Spleen (tissue), 7 donors: ENCODE data around the gene NACAD.

Source experiments
- POLR2A ChIP-seq, 3 donors: fragments of 450-650 bp; IDR thresholded peaks; one replicate each; pipeline ENCODE4 v1.5.1; 2017; ENCODE audit warnings: antibody characterized with exemption in 3 of 3, mild to moderate bottlenecking in 1 of 3
- TF ChIP-seq, protein P1 (sequence below), 11 experiments: fragments of 200-600 bp in 7 of 11; fragments of 450-650 bp in 4 of 11; sonication (generic) in 4 of 11; IDR thresholded peaks in 8 of 11; conservative IDR thresholded peaks in 3 of 11; 1 replicate in 7 of 11; 2 replicates in 4 of 11; pipeline versions ENCODE4 v1.4.0 to v1.8.0; 2016 to 2021; ENCODE audit warnings: antibody characterized with exemption in 11 of 11, inconsistent platforms in 4 of 11, mild to moderate bottlenecking in 1 of 11
- donor health status: DM: no; HTN: no; CAD: no; lungs with moderate emphysema.
- donor health status: DM: no; HTN: no; CAD: no.
- donor health status: DM: no; HTN: no; CAD: no.

DNA sequence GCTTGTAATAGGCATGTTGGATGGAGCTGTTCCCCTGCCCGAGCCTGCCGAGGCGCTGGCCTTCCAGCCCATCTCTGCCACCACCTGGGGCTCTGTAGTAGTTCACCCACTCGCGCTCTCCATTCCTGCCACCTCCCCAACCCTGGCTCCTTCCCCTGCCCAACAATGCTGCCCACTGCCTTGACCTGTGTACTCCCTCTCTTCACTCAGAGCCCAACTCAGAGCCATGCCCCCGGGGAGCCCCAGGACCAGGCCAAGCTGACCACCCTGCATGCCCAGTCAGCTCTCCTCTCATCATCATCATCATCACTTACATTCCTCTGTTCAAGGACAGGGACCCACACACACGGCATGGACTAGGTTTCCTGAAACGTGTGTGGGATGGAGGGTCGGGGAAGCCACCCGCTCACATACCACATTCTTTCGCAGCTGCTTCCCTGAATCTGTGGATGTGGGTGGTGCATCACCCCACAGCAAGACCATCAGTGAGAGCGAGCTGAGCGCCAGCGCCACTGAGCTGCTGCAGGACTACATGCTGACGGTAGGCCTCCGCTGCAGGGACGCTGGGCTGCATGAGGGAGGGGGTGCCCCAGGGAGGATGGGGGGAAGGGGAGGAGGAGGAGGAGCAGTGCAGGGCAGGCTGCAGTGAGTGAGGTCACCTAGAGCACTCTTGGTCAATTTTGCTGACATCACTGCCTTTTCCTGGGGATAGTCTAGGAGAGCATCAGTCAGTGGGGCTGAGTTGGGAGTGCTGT, 15.6 kb downstream of the NACAD start:
- TF ChIP-seq, protein P1, sequence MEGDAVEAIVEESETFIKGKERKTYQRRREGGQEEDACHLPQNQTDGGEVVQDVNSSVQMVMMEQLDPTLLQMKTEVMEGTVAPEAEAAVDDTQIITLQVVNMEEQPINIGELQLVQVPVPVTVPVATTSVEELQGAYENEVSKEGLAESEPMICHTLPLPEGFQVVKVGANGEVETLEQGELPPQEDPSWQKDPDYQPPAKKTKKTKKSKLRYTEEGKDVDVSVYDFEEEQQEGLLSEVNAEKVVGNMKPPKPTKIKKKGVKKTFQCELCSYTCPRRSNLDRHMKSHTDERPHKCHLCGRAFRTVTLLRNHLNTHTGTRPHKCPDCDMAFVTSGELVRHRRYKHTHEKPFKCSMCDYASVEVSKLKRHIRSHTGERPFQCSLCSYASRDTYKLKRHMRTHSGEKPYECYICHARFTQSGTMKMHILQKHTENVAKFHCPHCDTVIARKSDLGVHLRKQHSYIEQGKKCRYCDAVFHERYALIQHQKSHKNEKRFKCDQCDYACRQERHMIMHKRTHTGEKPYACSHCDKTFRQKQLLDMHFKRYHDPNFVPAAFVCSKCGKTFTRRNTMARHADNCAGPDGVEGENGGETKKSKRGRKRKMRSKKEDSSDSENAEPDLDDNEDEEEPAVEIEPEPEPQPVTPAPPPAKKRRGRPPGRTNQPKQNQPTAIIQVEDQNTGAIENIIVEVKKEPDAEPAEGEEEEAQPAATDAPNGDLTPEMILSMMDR (IDR thresholded peaks at IDR 0.05 in 8 of 11, conservative IDR thresholded peaks at IDR 0.05 in 3 of 11), result no peak
- TF ChIP-seq POLR2A (IDR thresholded peaks at IDR 0.05), result no peak
